Stimulated activated CD8-positive, alpha-beta memory T cell treated with anti-CD3 and anti-CD28 coated beads, Interleukin-7, amount 100 ng/mL, for 1 hour (primary cell): ENCODE measurements around the gene PCED1B.

ENCODE experiments used
- DNase-seq, 2 donors: peaks; one replicate each; pipeline ENCODE4 v3.0.0-alpha.2; 2020; ENCODE audit warnings: low read depth in 2 of 2

The PCED1B gene

DNA sequence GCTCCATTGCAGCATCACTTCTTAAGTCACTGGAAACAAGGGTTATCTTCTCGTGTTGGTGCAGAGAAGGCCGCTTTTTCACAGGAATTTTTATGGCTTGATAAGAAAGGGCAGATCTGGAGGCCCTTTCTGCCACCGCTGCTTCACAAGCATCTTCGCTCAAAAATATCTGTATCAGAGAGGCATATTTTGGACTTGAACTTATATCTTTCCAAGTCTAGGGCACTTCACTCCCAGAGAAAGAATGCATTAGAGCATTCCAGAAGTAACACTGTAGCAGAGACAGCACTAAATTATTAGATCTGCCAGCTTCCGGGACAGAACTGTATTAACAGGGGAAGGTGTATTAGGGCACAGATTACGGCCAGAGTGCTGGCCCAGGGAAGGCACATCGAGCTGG is 152.0 kb downstream of the PCED1B start:
- DNase-seq = no peak

DNA sequence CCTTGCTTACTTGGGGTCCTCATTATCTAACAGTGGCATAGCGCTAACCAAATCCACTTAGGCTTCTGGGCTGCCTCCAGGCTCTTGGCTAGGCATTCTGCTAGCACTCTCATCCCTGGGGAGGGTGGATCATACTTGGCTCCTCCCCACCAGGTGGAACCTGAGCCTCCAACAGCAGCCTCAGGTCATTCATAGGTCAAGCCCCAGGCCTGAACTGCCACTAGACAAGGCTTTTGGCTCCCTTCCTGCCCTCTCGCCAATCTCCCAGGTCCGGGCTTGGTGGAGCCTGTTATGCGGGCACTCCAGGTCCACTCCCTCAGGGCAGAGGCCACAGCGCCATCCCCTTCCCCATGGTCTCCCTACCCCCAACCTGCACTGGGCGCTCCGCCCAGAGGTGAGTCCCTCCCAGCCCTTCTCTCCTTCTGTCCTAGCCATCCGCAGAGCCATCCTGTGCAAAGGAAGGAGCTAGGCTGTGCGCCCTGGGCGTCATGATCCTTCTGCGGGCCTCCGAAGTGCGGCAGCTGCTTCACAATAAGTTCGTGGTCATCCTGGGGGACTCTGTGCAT is 155.2 kb downstream of the PCED1B start:
- no peak for DNase-seq

DNA sequence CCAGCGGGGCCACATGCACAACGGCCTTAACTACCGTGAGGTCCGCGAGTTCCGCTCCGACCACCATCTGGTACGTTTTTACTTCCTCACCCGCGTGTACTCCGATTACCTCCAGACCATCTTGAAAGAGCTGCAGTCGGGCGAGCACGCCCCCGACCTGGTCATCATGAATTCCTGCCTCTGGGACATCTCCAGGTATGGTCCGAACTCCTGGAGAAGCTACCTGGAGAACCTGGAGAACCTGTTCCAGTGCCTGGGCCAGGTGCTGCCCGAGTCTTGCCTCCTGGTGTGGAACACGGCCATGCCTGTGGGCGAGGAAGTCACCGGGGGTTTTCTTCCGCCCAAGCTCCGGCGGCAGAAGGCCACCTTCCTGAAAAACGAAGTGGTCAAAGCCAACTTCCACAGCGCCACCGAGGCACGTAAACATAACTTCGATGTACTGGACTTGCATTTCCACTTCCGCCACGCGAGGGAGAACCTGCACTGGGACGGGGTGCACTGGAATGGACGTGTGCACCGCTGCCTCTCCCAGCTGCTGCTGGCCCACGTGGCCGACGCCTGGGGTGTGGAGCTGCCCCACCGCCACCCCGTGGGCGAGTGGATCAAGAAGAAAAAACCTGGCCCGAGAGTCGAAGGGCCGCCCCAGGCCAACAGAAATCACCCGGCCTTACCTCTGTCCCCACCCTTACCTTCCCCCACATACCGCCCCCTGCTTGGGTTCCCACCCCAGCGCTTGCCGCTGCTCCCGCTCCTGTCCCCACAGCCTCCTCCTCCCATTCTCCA is 156.0 kb downstream of the PCED1B start:
- DNase-seq = no peak

DNA sequence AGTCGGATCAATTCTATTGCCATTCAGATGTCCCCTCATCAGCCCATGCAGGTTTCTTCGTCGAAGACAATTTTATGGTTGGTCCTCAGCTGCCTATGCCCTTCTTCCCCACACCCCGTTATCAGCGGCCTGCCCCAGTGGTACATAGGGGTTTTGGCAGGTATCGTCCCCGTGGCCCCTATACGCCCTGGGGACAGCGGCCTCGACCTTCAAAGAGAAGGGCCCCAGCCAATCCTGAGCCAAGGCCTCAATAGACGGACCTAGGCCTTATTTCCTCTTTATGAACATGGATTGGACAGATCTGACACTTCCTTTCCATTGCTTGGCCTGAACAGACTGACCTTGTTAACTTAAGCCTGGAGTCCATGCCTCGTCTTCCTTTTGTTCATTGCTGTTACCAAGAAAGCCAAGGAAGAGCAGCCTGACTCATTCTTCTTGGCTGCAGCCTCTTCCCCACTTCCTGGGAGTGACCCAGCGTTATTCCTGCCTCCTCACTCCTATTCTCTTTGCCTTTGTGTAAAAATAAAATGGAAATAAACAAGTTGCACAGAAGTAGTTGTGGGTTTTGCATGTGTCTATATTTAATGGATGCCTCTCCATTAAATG is 156.8 kb downstream of the PCED1B start:
- no peak for DNase-seq

DNA sequence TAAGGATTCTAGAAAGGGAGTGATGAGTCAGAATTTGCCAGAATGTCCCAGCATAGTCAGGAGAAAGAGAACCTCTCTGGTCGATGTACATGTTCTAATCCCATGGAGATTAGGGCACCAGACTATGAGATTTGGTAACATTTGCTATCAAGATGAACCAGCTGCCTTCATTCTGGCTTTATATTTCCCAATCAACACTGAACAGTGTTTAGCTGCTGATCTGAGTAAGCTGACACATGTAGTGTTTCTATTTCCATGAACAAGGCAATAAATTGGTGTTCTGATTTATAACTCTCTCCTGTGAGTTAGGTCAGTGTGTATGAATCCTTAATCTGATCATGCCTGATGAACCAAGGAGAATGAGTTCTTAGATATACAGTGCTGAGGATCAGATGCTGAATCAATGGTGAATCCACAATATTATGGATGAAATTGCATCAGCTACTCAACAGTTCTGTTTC is 158.4 kb downstream of the PCED1B start:
- no peak for DNase-seq

DNA sequence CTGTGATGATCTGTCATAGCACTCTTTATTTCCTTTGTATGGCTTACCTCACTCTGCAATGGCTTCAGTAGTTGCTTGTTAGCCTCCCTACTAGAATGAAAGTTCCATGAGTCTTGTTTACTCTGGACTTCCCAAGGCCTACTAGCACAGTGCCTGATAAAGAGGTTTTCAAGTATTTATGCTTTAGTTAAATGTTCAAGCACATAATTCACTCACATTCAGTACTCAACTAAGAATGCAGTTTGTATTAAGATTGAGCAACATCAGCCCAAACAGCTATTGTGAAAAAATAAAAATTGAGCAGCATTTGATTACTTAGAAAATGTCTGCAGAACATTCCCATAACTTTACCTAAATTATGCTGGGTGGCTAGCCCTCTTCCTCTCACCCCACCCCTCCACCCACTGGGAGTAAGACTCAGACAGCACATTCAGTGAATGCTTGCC is 159.3 kb downstream of the PCED1B start:
- DNase-seq = no peak

DNA sequence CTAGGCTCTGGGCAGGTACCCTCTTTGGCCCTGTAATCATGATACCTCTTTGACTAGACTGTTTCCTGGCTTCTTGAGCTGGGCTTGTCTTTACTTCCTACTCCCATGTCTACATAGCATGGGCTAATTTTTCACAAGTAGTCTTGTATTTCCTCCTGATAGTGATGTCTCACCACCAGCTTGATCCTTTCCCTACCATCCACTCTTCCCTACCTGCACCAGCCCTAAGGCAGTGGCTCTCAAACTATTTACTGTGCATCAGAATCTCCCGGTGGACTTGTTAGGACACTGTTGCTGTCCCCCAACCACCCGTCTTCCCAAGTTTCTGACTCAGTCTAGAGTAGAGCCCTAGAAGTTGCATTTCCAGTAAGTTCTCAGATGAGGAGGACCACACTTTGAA is 163.0 kb downstream of the PCED1B start:
- no peak for DNase-seq

DNA sequence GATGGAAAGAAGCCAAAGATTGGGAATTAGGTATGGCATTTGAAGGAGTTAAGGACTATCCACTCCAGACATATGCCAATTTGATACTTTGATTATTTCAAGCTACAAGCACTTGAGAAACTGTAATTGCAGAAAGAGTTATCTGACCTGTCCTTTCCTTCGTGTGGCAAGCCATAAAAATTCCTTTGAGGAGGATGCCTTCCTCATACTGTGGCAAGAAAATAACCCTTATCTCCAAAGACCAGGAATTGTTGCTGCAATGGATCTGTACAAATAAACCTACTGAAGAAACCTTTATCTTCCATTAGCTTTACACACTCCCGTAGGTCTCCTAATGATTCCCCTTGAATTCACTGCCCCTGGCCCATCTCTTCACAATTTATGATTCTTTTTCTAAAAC is 165.4 kb downstream of the PCED1B start:
- DNase-seq = no peak

DNA sequence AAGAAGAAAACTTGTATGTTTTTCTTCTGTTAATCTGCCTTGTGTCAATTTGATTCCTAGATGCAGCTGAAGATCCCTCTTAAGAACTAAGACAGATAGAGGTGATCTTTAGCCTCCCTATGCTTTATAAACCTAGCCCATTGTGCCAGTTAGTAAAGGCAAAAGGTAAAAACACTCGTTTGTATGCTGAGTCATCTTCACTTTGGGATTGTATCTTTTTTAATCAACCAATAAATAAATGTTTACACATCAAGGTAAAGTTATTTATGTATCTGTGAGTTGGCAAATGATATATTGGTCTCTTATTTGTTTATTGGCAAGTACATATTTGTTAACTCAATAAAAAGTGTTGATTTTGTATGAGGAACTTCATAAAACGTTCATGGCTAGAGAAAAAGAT is 166.2 kb downstream of the PCED1B start:
- no peak for DNase-seq

DNA sequence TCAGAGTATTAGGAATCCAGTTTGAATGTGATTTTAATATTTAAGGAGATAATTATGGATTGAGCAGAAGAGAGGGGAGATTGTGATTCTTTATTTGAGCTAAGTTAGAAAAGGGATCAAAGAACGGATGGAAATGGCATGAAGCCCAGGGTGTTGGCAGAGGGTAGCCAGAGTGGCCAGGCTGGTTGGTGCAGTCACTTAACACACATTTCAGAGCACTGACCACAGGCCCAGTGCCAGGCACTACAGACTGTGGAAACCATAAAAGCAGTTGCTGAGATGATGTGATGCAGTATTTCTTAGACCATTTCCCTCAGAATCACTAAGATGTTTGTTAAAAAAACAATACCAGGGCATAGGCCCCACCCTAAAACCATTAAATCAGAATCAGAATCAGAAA is 168.0 kb downstream of the PCED1B start:
- DNase-seq = no peak

DNA sequence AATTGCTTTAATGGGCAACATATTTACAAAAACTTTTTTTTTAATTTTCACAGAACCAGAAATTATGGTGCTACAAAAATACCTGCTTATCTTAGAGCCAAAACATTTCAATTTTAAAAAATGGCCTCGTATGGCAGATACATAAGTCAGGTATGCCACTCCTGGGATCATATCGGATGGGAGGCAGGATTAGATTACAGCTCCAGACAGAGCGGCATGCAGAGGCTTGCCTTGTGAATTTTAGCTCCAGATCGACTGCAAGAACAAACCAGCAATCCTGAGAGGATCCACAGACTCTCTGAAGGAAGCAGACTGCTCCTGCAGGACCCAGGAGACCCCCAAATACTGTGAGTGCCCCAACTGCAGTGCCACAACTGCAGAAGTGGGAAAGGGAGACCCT is 169.7 kb downstream of the PCED1B start:
- DNase-seq = no peak

DNA sequence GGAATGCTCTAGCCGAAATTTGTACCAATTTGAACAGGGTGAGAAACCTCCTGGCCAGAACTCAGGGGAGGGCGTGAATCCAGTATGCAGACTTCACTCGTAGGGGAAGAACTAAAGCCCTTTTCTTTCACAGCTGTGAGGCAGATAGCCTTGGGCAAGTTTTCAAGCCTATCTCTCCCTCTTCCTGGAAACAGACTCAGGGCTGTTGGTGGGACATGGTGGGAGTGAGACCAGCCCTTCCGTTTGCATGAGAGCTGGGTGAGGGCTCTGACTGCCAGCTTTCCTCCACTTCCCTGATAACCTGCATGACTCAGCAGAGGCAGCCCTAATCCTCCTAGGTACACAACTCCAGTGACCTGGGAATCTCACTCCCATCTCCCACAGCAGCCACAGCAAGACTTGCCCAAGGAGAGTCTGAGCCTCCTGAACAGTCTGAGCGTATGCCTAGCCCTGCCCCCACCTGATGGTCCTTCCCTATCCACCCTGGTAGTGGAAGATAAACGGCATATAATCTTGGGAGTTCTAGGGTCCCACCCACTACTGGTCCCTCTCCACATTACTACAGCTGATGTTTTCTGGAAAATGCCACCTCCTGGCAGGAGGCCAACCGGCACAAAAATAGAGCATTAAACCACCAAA is 170.4 kb downstream of the PCED1B start:
- DNase-seq = no peak

DNA sequence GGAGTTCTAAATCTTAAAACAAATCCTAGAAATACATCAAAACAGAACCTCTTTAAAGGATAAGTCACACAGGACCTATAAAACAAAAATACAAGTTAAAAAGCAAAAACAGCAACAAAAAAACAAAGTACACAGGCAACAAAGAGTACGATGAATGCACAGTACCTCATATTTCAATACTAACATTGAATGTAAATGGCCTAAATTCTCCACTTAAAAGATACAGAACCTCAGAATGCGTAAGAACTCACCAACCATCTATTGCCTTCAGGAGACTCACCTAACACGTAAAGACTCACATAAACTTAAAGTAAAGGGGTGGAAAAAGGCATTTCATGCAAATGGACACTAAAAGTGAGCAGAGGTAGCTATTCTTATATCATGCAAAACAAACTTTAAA is 172.5 kb downstream of the PCED1B start:
- DNase-seq = no peak

DNA sequence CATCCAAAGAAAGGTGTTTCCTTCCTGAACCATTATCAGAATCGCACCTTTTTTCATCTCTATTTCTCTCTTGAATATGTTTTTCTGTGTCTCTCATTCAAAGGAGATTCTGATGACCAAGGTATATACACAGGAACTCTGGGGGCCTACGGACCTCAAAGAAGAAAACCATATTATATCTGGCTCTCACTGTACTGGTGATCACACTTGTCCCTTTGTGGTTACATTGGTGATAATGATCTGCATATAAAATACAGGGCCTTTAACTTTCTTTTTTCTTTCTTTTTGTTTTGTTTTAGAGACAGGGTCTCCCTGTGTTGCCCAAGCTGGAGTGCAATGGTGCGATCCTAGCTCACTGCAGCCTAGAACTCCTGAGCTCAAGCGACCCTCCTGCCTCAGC is 185.5 kb downstream of the PCED1B start:
- DNase-seq = no peak

DNA sequence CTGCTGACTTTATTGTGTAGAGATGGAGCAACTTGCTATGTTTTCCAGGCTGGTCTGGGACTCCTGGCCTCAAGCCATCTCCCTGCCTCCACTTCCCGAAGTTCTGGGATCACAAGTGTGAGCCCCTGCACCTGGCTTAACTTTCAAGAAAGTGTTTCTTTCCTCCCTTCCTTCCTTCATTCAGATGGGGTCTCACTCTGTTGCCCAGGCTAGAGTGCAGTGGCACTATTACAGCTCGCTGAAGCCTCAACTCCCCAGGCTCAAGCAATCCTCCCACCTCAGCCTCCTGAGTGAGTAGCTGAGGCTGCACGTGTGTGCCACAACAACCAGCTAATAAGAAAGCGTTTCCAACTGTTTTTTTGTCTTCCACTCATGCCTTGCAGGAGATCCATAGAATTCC is 186.0 kb downstream of the PCED1B start:
- no peak for DNase-seq

DNA sequence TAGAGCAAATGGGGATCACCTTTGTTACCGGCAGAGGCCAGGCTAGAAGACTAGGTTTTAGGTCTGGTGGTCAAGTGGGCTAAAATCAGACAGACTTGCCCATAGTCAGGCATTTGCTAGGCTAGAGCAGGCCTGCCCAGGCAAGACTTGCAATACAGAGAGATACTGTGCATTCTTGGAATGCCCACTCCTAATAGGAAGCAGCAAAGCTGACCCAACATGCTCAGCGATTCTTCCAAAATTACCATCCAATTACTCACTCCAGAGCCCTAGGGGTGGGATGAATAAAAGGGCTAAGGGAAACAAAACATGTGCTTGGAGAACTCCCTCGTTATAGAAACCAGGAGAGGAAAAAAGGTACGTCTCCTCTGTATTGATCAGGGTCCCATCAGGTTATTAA is 188.2 kb downstream of the PCED1B start:
- no peak for DNase-seq

DNA sequence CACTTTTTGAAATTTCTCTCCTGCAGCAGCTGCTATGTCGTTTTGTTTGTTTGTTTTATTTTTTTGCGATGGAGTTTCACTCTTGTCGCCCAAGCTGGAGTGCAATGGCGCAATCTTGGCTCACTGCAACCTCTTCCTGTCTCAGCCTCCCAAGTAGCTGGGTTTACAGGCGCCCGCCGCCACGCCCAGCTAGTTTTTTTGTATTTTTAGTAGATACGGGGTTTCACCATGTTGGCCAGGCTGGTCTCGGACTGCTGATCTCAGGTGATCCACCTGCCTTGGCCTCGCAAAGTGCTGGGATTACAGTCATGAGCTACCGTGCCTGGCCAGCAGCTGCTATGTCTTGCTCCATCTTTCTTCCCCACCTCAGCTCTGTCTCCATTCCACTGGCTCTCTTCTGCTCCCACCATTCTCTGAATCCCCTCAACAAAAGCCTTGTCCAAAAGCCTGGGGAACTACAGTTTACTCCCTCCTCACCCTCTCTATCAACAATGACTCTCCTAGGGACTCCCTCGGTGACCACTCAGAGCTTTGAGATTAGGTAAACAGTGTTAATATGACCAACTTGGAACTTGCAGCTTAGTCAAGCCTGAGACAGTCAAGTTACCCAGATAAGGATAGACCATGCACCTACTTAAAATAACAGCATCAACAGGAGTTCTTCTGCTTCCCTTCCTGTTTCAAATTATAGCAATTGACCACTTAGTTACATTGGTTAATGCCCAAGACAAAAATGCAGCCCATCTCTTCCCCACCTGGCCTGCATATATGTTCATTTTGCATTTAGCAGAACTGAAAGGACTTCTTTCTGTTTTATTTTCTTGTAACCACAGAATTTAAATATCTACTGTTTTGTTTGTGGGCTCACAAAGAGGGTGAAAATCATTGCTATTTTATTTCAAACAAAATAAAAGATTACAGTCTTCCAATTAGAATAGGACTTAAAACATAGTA is 189.4 kb downstream of the PCED1B start:
- no peak for DNase-seq

DNA sequence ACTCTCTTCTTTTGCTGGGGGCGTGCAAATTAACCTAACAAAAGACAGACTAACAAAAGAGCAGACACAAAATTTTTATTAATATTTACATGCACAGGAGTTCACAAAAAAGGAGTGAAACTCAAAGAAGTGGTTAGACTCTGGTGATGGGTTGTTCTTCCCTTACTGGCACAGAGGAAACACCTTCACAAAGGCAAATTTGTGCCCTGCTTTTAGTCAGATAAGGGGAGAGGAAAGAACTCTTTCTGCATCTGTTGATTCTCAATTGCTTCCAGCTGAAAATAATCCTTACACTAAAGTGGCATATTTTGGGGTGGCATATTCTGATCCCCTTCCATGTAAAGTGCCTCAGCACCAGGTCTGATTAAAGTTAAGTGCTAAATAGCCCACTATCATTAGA is 190.5 kb downstream of the PCED1B start:
- no peak for DNase-seq

DNA sequence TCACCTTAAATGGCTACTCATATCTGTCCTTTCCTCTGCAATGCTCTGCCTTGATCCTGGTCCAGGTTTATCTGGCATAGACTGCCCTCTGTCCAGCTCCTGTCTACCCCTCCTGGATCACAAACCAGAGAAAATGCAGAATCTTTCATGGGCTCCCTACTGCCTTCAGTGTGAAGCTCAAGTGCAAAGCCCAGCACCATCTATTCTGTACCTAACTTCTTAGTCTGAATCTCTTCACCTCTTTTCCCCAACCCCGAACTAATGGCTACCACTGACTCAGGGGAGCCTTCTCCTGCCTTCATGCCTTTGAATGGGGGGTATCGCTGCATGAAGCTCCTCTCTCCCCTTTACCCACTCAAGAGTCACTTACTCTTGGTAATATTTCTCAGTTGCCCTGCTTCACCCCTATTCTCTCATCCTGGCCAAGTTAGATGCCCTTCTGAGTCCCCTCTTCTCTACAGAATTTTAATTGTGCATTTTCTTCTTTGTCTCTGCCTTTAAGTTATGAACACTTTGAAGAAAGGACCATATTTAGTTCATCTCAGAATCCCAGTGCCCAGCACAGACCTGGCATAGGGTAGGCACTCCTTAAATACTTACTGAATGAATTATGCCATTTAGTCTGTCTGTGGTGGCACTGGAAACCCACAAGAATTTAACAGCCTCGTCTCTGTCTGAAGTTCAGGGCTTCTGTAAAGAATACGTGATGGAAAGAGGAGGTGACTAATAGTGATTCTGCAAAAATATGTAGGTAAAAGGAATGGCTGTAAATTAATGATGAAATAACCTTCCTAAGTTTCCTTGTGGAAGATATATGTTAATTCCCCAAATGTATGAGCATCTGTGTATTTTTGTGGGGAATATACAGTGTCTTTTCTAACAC is 191.6 kb downstream of the PCED1B start:
- no peak for DNase-seq

DNA sequence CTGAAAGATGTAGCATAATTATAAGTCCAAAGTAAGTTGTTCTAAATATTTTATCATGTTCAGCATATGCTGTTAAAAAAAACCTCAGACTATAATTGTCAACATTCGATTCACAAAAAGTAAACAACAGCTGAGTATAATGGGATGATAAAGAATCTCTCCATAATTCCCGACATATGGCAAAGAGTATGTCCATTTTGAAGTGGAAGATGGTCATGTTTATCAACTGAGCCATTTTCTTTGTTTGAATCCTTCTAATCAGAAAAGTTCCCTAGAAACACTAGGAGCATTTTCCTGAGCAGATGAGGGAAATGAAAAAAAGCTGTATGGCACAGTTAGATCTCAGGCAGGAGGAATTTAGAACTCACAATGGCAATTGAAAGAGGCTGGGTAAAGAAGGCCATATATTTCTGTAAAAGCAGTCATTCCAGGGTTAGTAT is 192.4 kb downstream of the PCED1B start:
- DNase-seq = no peak
